Spleen (tissue), 11 donors: ENCODE measurements around the gene TBC1D32. TPM values are rescaled to one million over a fixed set of nuclear protein-coding genes. Genes with fewer than 3 reads are reported as not detected.

Experiments used
- DNase-seq: peaks from one replicate; pipeline ENCODE4 v3.0.0-alpha.2; 2020
- H3K27ac ChIP-seq, 8 donors: fragments of 200-600 bp; sonication (generic) in 7 of 8; 1 replicate in 4 of 8; 2 replicates in 4 of 8; pipeline versions ENCODE4 v1.5.0 to v1.8.0; 2016 to 2021; ENCODE audit warnings: inconsistent platforms in 4 of 8, mild to moderate bottlenecking in 4 of 8, moderate library complexity in 1 of 8
- H3K27me3 ChIP-seq, 7 donors: fragments of 200-600 bp; sonication (generic) in 6 of 7; replicated peaks in 1 of 7; 1 replicate in 4 of 7; 2 replicates in 3 of 7; pipeline versions ENCODE4 v1.5.0 to v1.8.0; 2016 to 2021; ENCODE audit warnings: inconsistent platforms in 3 of 7, mild to moderate bottlenecking in 1 of 7
- H3K36me3 ChIP-seq, 6 donors: fragments of 200-600 bp; sonication (generic) in 5 of 6; 1 replicate in 4 of 6; 2 replicates in 2 of 6; pipeline versions ENCODE4 v1.5.0 to v1.8.0; 2016 to 2021; ENCODE audit warnings: inconsistent platforms in 2 of 6
- H3K4me1 ChIP-seq, 6 donors: fragments of 200-600 bp; sonication (generic) in 5 of 6; 1 replicate in 3 of 6; 2 replicates in 3 of 6; pipeline versions ENCODE4 v1.5.0 to v1.8.0; 2016 to 2021; ENCODE audit warnings: inconsistent platforms in 3 of 6
- H3K4me3 ChIP-seq, 8 donors: fragments of 200-600 bp; sonication (generic) in 7 of 8; 1 replicate in 4 of 8; 2 replicates in 4 of 8; pipeline versions ENCODE4 v1.5.0 to v1.8.0; 2016 to 2021; ENCODE audit warnings: inconsistent platforms in 4 of 8, mild to moderate bottlenecking in 4 of 8, moderate library complexity in 2 of 8
- H3K9me3 ChIP-seq, 8 donors: fragments of 200-600 bp; sonication (generic) in 7 of 8; 1 replicate in 4 of 8; 2 replicates in 4 of 8; pipeline versions ENCODE4 v1.5.0 to v1.8.0; 2016 to 2021; ENCODE audit warnings: inconsistent platforms in 4 of 8
- POLR2A ChIP-seq, 3 donors: fragments of 450-650 bp; IDR thresholded peaks; one replicate each; pipeline ENCODE4 v1.5.1; 2017; ENCODE audit warnings: antibody characterized with exemption in 3 of 3, mild to moderate bottlenecking in 1 of 3
- POLR2AphosphoS5 ChIP-seq, 3 donors: sonication (generic); formaldehyde crosslinking; IDR thresholded peaks; one replicate each; pipeline ENCODE4 v1.5.1; 2017; ENCODE audit warnings: antibody characterized with exemption in 3 of 3
- WGBS, 5 donors: extraction: QIAGEN DNeasy Blood & Tissue Kit in 3 of 5; methylation state at CpG; one replicate each; pipeline versions ENCODE4 v1.1.5 to v1.1.7; 2013 to 2018; 5-methylcytosine and 5-hydroxymethylcytosine counted together
- intact Hi-C: fragments of 100-400 bp; cut with DNase I; formaldehyde crosslinking; loops from one replicate; pipeline ENCODE4 v1.15.0; 2023; ENCODE audit warnings: low total_unique reads
- polyA plus RNA-seq, 3 donors: library from polyadenylated mRNA; stranded (reverse); fragments of 200-250 nt; gene quantifications; one replicate each; pipeline ENCODE4 v1.2.1, GENCODE V29; 2013
- total RNA-seq, 7 donors: library from RNA; depleted of rRNA in 3 of 7; stranded (reverse); fragments of >200 nt in 3 of 7; fragmentation: NEBNext Ultra II Directional in 4 of 7; extraction: Animal tissue kit (Norgen Biotek cat#: 25700) in 4 of 7; gene quantifications; one replicate each; pipeline versions ENCODE4 v1.1.0 to v1.2.1, GENCODE V29; 2016 to 2021
- TF ChIP-seq, protein P1 (sequence below), 11 experiments: fragments of 200-600 bp in 7 of 11; fragments of 450-650 bp in 4 of 11; sonication (generic) in 4 of 11; IDR thresholded peaks in 8 of 11; conservative IDR thresholded peaks in 3 of 11; 1 replicate in 7 of 11; 2 replicates in 4 of 11; pipeline versions ENCODE4 v1.4.0 to v1.8.0; 2016 to 2021; ENCODE audit warnings: antibody characterized with exemption in 11 of 11, inconsistent platforms in 4 of 11, mild to moderate bottlenecking in 1 of 11
- donor health status: healthy with polysubstance abuse.
- donor health status: DM: no; HTN: no; CAD: no; lungs with moderate emphysema.
- donor health status: DM: no; HTN: no; CAD: no.
- donor health status: Bipolar disorder and iron deficiency.
- donor health status: healthy.
- donor health status: DM: no; HTN: no; CAD: no.
- donor health status: DM: yes; HTN: yes; CAD: no.

TBC1D32 gene
- total and polyA plus RNA-seq, 10 donors: 1.5 to 18.8 (median 12.6) TPM

DNA sequence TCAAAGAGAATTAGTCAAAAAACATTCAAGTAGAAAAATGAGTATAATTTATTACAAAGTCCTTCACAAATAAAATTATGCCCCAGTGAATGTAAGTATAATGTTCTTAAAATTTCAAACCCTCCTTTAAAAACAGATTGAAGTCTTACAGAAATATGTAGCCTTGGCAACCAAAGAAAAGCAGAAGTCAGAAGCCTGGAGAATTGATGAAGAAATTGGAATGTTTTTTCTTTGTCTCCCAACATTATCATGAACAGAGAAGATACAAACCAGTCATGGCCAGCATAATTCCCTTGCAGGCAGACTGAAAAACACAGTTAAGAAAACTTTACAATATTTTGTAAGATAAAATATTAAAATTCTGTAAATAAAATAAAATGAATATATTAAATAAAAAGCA lies 221.9 kb downstream of the TBC1D32 start:
- Histone ChIP-seq H3K27me3 (no peaks in the 10 kb centered on the region), H3K4me3 (no peak overlapping the region), H3K4me1 (no peaks in the 10 kb centered on the region), H3K27ac (no peak overlapping the region), H3K36me3 (peaks cover 0 to 5% (median 0%) of the 10 kb centered on the region in 6 donors), H3K9me3 (no peaks in the 10 kb centered on the region)
- no peak for TF ChIP-seq POLR2A (IDR thresholded peaks at IDR 0.05)
- TF ChIP-seq, protein P1, sequence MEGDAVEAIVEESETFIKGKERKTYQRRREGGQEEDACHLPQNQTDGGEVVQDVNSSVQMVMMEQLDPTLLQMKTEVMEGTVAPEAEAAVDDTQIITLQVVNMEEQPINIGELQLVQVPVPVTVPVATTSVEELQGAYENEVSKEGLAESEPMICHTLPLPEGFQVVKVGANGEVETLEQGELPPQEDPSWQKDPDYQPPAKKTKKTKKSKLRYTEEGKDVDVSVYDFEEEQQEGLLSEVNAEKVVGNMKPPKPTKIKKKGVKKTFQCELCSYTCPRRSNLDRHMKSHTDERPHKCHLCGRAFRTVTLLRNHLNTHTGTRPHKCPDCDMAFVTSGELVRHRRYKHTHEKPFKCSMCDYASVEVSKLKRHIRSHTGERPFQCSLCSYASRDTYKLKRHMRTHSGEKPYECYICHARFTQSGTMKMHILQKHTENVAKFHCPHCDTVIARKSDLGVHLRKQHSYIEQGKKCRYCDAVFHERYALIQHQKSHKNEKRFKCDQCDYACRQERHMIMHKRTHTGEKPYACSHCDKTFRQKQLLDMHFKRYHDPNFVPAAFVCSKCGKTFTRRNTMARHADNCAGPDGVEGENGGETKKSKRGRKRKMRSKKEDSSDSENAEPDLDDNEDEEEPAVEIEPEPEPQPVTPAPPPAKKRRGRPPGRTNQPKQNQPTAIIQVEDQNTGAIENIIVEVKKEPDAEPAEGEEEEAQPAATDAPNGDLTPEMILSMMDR (IDR thresholded peaks at IDR 0.05 in 8 of 11, conservative IDR thresholded peaks at IDR 0.05 in 3 of 11): no peak
- no peak for TF ChIP-seq POLR2AphosphoS5 (IDR thresholded peaks at IDR 0.05)
- no peak for DNase-seq
- intact Hi-C loops: no loop called here

DNA sequence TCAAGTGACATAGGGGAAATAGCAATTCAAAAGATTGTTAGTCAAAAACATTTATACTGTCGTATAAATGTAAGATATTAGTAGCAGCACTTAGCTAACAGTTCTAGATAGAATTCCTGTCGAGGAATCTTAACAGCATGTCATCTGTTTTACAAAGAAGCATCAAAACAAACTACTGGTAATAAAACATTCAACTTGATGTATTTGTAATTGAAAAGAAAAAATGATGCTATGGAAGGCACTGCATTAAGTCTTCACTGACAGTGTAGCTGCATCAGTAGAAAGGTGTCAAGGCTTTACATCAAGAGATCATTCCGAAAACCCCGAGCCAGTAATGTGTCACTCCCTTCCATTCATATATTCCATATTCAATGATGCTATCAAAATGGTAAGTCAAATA lies 223.5 kb downstream of the TBC1D32 start:
- Histone ChIP-seq H3K36me3 (peaks cover 0 to 5% (median 0%) of the 10 kb centered on the region in 6 donors), H3K4me1 (no peaks in the 10 kb centered on the region), H3K27ac (no peak overlapping the region), H3K27me3 (no peaks in the 10 kb centered on the region), H3K4me3 (no peak overlapping the region), H3K9me3 (no peaks in the 10 kb centered on the region)
- TF ChIP-seq, protein P1 (IDR thresholded peaks at IDR 0.05 in 8 of 11, conservative IDR thresholded peaks at IDR 0.05 in 3 of 11): no peak
- no peak for TF ChIP-seq POLR2AphosphoS5 (IDR thresholded peaks at IDR 0.05)
- no peak for TF ChIP-seq POLR2A (IDR thresholded peaks at IDR 0.05)
- intact Hi-C loops: no loop called here
- WGBS, 5 donors: 89 to 96% (median 90%) methylated on average over 4 of the region's 4 CpGs
- no peak for DNase-seq

DNA sequence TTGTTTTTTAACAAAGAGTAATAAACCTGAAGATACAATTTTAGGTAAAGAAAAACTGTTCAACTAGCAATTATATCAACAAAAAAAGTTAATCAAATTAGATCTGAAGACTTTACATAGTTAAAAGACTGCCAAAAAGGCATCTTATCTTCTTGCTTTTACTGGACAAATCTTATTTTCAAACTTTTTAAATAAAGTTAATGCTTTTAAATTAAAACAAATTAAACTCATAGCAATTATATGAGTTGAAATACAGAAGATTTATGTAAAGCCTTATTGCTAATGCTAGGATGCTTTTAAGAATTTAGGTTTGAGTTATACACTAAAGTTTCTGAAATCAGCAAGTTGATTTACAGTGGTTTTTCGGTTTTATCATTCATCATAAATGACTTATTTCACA lies 227.3 kb downstream of the TBC1D32 start:
- Histone ChIP-seq H3K4me3 (no peak overlapping the region), H3K9me3 (peaks cover 0 to 10% (median 2%) of the 10 kb centered on the region in 8 donors), H3K36me3 (no peaks in the 10 kb centered on the region), H3K27me3 (no peaks in the 10 kb centered on the region), H3K27ac (no peak overlapping the region), H3K4me1 (no peaks in the 10 kb centered on the region)
- TF ChIP-seq, protein P1 (IDR thresholded peaks at IDR 0.05 in 8 of 11, conservative IDR thresholded peaks at IDR 0.05 in 3 of 11): no peak
- TF ChIP-seq POLR2AphosphoS5 (IDR thresholded peaks at IDR 0.05): no peak
- TF ChIP-seq POLR2A (IDR thresholded peaks at IDR 0.05): no peak
- 85 to 97% (median 91%) methylated on average over 1 of the region's 1 CpG for WGBS, 5 donors
- intact Hi-C loops: no loop called here
- DNase-seq: no peak

DNA sequence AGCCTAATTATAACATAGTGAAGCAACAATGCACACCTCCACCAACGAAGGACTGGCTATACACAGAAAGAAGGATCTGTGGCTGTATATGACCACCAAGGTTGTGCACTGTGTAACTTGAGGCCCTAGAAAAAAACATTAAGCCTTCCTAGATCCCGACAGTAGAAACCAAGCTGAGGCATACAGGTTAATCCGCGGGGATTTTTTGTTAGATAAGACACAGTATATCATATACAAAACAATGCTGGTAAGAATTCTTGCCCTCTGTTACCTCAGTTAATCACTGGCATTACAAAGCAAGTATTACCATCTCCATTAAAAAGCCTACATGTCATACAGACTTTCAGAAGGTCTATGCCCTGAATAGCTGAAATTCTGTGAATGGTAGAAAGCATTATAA lies 228.8 kb downstream of the TBC1D32 start:
- no peak for DNase-seq
- Histone ChIP-seq H3K27ac (no peak overlapping the region), H3K9me3 (peaks cover 0 to 13% (median 2%) of the 10 kb centered on the region in 8 donors), H3K36me3 (no peaks in the 10 kb centered on the region), H3K4me3 (no peak overlapping the region), H3K4me1 (no peaks in the 10 kb centered on the region), H3K27me3 (no peaks in the 10 kb centered on the region)
- TF ChIP-seq POLR2AphosphoS5 (IDR thresholded peaks at IDR 0.05) (no peak), POLR2A (IDR thresholded peaks at IDR 0.05) (no peak)
- TF ChIP-seq, protein P1 (IDR thresholded peaks at IDR 0.05 in 8 of 11, conservative IDR thresholded peaks at IDR 0.05 in 3 of 11): no peak
- WGBS, 5 donors: 74 to 88% (median 86%) methylated on average over 4 of the region's 4 CpGs
- intact Hi-C loops: no loop called here
